Keratinocyte (primary cell): Measurements from ENCODE around the gene NCEH1. TPM values are rescaled to one million over a fixed set of nuclear protein-coding genes. Genes with fewer than 3 reads are reported as not detected.
A peak's percentile ranks its signal among the peaks of the same experiment; 100 is the strongest.

Source experiments
- DNase-seq: peaks from one replicate; pipeline ENCODE4 v3.0.0-alpha.2; 2011; ENCODE audit warnings: low read depth, missing footprints, low spot score
- FAIRE-seq: peaks from 2 replicates; lab custom pipeline; 2011; peaks lifted over from hg19 to GRCh38; lab: Jason Lieb, UNC
- H2AFZ ChIP-seq: 2 replicates; pipeline ENCODE4 v1.6.0; 2012; ENCODE audit warnings: low read length, control low read depth, inconsistent platforms; ENCODE audit not compliant: control insufficient read depth
- H3K27ac ChIP-seq: 2 replicates; pipeline ENCODE4 v1.5.1; 2011; ENCODE audit warnings: low read length; ENCODE audit not compliant: control insufficient read depth, insufficient read depth
- H3K27me3 ChIP-seq: 3 replicates; pipeline ENCODE4 v1.6.0; 2011; ENCODE audit warnings: low read length; ENCODE audit not compliant: control insufficient read depth, insufficient read depth; ENCODE audit errors: extremely low read depth
- H3K36me3 ChIP-seq, 2 experiments: 2 replicates in 1 of 2; 3 replicates in 1 of 2; pipeline ENCODE4 v1.5.1; 2011; ENCODE audit warnings: low read length in 2 of 2, mild to moderate bottlenecking in 1 of 2; ENCODE audit not compliant: control insufficient read depth in 2 of 2, insufficient read depth in 2 of 2; ENCODE audit errors: extremely low read depth in 1 of 2
- H3K4me1 ChIP-seq: 3 replicates; pipeline ENCODE4 v1.5.1; 2011; ENCODE audit warnings: low read length; ENCODE audit not compliant: control insufficient read depth, insufficient read depth; ENCODE audit errors: extremely low read depth
- H3K4me2 ChIP-seq: 3 replicates; pipeline ENCODE4 v1.6.0; 2011; ENCODE audit warnings: low read depth, low read length; ENCODE audit not compliant: control insufficient read depth, insufficient read depth; ENCODE audit errors: extremely low read depth
- H3K4me3 ChIP-seq, 3 experiments: fragments of 200-600 bp in 1 of 3; sonication (generic) in 1 of 3; 2 replicates in 2 of 3; 3 replicates in 1 of 3; pipeline ENCODE4 v1.5.1; 2011 to 2016; ENCODE audit warnings: low read length in 3 of 3, mild to moderate bottlenecking in 3 of 3, control low read depth in 2 of 3, inconsistent platforms in 1 of 3, low read depth in 1 of 3, mixed read lengths in 1 of 3, mixed run types in 1 of 3, moderate library complexity in 1 of 3; ENCODE audit not compliant: control insufficient read depth in 2 of 3, insufficient read depth in 2 of 3; ENCODE audit errors: extremely low read depth in 1 of 3
- H3K79me2 ChIP-seq: 2 replicates; pipeline ENCODE4 v1.6.0; 2012; ENCODE audit warnings: low read length; ENCODE audit not compliant: control insufficient read depth, insufficient read depth
- H3K9ac ChIP-seq: 3 replicates; pipeline ENCODE4 v1.6.0; 2011; ENCODE audit warnings: low read length; ENCODE audit not compliant: control insufficient read depth, insufficient read depth; ENCODE audit errors: extremely low read depth
- H3K9me1 ChIP-seq: 3 replicates; pipeline ENCODE4 v1.6.0; 2011; ENCODE audit warnings: low read length; ENCODE audit not compliant: control insufficient read depth, insufficient read depth; ENCODE audit errors: extremely low read depth
- H3K9me3 ChIP-seq: 2 replicates; pipeline ENCODE4 v1.5.1; 2012; ENCODE audit warnings: low read depth, low read length; ENCODE audit not compliant: control insufficient read depth
- H4K20me1 ChIP-seq: 3 replicates; pipeline ENCODE4 v1.6.0; 2011; ENCODE audit warnings: low read length; ENCODE audit not compliant: control insufficient read depth, insufficient read depth; ENCODE audit errors: extremely low read depth
- EZH2 ChIP-seq: IDR thresholded peaks from one replicate; pipeline ENCODE4 v1.6.1; 2012; ENCODE audit warnings: inconsistent platforms, mild to moderate bottlenecking, low read length, moderate library complexity
- dilution Hi-C: fragments of 300-500 bp; cut with MboI; formaldehyde crosslinking; loops from one replicate; pipeline ENCODE4 v1.7.0; 2020; ENCODE audit warnings: low sequenced_read_pairs; ENCODE audit not compliant: extremely low pct_ligation_motif_present
- polyA plus RNA-seq, 5 experiments: library from polyadenylated mRNA; depleted of rRNA in 3 of 5; stranded (reverse) in 3 of 5; stranded (forward) in 1 of 5; unstranded in 1 of 5; fragments of >200 nt; gene quantifications; 1 replicate in 1 of 5; 2 replicates in 3 of 5; 3 replicates in 1 of 5; pipeline versions ENCODE4 v1.2.1 to v1.2.3, GENCODE V29; 2011 to 2012; ENCODE audit warnings: missing spikeins in 2 of 5, low read depth in 1 of 5, low replicate concordance in 1 of 5
- TF ChIP-seq, protein P1 (sequence below), 3 experiments: IDR thresholded peaks in 1 of 3; conservative IDR thresholded peaks in 1 of 3; optimal IDR thresholded peaks in 1 of 3; 2 replicates in 2 of 3; 3 replicates in 1 of 3; pipeline versions ENCODE3 to v1.5.1; 2011; ENCODE audit warnings: low read length in 3 of 3, mild to moderate bottlenecking in 3 of 3, moderate library complexity in 2 of 3, control low read depth in 1 of 3, inconsistent platforms in 1 of 3; ENCODE audit not compliant: insufficient read depth in 2 of 3; ENCODE audit errors: extremely low read depth in 1 of 3

The NCEH1 gene
- polyA plus RNA-seq, 1 donor (not counting 4 experiments of a cell fraction or from before 2014, with no cell fraction given) = 13.2 TPM

DNA sequence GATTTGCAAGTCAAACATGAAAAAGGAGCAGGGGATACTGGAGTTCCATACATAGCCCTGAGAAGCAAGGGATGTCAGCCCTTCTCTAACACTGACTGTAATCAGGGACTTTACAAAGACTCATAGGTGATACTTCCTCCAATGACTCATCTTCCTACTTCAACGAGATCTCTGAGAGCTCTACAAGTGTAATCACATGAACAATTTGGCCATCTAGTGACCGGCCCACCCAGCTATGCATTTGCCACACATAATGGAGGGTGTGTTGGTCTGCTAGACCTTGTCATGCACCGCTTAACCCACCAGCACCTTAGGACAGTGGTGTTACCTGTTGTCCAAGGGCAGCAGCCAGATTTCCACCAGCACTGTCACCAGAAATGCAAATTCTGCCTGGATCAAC, 75.3 kb downstream of the NCEH1 start:
- Histone ChIP-seq H3K4me2 (no peak overlapping the region), H4K20me1 (no peaks in the 10 kb centered on the region), H3K9me3 (no peaks in the 10 kb centered on the region), H3K27ac (no peak overlapping the region), H3K36me3 (no peaks in the 10 kb centered on the region), H3K27me3 (no peaks in the 10 kb centered on the region), H2AFZ (no peak overlapping the region), H3K4me3 (no peak overlapping the region), H3K9ac (no peak overlapping the region), H3K4me1 (peaks cover 7% of the 10 kb centered on the region), H3K79me2 (no peaks in the 10 kb centered on the region), H3K9me1 (no peaks in the 10 kb centered on the region)
- DNase-seq (no peak), FAIRE-seq (peak; percentile 17)
- dilution Hi-C loops = no loop called here
- TF ChIP-seq, protein P1, sequence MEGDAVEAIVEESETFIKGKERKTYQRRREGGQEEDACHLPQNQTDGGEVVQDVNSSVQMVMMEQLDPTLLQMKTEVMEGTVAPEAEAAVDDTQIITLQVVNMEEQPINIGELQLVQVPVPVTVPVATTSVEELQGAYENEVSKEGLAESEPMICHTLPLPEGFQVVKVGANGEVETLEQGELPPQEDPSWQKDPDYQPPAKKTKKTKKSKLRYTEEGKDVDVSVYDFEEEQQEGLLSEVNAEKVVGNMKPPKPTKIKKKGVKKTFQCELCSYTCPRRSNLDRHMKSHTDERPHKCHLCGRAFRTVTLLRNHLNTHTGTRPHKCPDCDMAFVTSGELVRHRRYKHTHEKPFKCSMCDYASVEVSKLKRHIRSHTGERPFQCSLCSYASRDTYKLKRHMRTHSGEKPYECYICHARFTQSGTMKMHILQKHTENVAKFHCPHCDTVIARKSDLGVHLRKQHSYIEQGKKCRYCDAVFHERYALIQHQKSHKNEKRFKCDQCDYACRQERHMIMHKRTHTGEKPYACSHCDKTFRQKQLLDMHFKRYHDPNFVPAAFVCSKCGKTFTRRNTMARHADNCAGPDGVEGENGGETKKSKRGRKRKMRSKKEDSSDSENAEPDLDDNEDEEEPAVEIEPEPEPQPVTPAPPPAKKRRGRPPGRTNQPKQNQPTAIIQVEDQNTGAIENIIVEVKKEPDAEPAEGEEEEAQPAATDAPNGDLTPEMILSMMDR (optimal IDR thresholded peaks at IDR 0.05 in 1 of 3, IDR thresholded peaks at IDR 0.05 in 1 of 3, conservative IDR thresholded peaks at IDR 0.05 in 1 of 3; ENCODE audit: extremely low read depth in 1 of 3, insufficient read depth in 2 of 3, low read length in 3 of 3) = no peak
- no peak for TF ChIP-seq EZH2

DNA sequence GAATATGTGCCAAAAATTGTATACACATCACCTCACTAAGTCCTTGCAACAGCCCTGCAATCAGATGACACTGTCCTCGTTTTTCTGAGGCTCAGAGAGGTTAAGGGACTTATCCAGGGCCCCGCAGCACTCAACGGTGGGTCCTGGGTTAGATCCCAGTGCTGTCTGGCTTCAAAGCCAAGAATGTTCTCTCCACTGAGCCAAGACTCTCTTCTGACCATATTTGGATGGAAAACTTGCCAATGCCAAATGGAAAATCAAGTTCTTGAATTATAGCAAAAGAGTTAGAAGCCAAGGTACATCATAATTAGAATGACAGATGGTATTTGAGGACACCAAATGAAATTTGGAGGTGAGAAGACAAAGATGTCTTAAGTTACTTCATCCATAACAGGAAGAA, 75.9 kb downstream of the NCEH1 start:
- H4K20me1 ChIP-seq = no peaks in the 10 kb centered on the region
- no peaks in the 10 kb centered on the region for H3K9me1 ChIP-seq
- H3K4me1 ChIP-seq = peaks cover 7% of the 10 kb centered on the region
- peak overlapping the region; percentile 9 for H3K27ac ChIP-seq
- FAIRE-seq = no peak
- no peaks in the 10 kb centered on the region for H3K36me3 ChIP-seq
- H3K9ac ChIP-seq = no peak overlapping the region
- dilution Hi-C loops = no loop called here
- no peaks in the 10 kb centered on the region for H3K79me2 ChIP-seq
- DNase-seq = no peak
- H3K4me2 ChIP-seq = no peak overlapping the region
- no peak overlapping the region for H3K4me3 ChIP-seq
- H2AFZ ChIP-seq = no peak overlapping the region
- no peaks in the 10 kb centered on the region for H3K27me3 ChIP-seq
- H3K9me3 ChIP-seq = no peaks in the 10 kb centered on the region
- no peak for TF ChIP-seq EZH2
- TF ChIP-seq, protein P1 (optimal IDR thresholded peaks at IDR 0.05 in 1 of 3, IDR thresholded peaks at IDR 0.05 in 1 of 3, conservative IDR thresholded peaks at IDR 0.05 in 1 of 3; ENCODE audit: extremely low read depth in 1 of 3, insufficient read depth in 2 of 3, low read length in 3 of 3) = no peak
